Tibial nerve (tissue), 4 donors: ENCODE data around the gene ACOT11.

Experiments used
- CTCF ChIP-seq, 5 experiments: fragments of 200-600 bp in 3 of 5; fragments of 450-650 bp in 2 of 5; sonication (generic) in 3 of 5; IDR thresholded peaks; one replicate each; pipeline ENCODE4 v1.5.1; 2016 to 2019; ENCODE audit warnings: antibody characterized with exemption in 5 of 5, mild to moderate bottlenecking in 3 of 5, moderate library complexity in 2 of 5
- EP300 ChIP-seq, 2 donors: sonication (generic); formaldehyde crosslinking; IDR thresholded peaks; one replicate each; pipeline ENCODE4 v1.6.1; 2017; ENCODE audit warnings: antibody characterized with exemption in 2 of 2, mild to moderate bottlenecking in 1 of 2
- POLR2A ChIP-seq, 2 donors: fragments of 450-650 bp; IDR thresholded peaks; one replicate each; pipeline ENCODE4 v1.6.1; 2017; ENCODE audit warnings: antibody characterized with exemption in 2 of 2, mild to moderate bottlenecking in 2 of 2, moderate library complexity in 2 of 2

GRCh38 chr1:54543729-54544496 is 4.1 kb upstream of the ACOT11 start:
- TF ChIP-seq CTCF (IDR thresholded peaks at IDR 0.05) = no peak
- no peak for TF ChIP-seq POLR2A (IDR thresholded peaks at IDR 0.05)
- TF ChIP-seq EP300 (IDR thresholded peaks at IDR 0.05) = no peak
